GM23248 (cell line): ENCODE measurements around the gene PTCD3. TPM values are rescaled to one million over a fixed set of nuclear protein-coding genes. Genes with fewer than 3 reads are reported as not detected.
A peak's percentile ranks its signal among the peaks of the same experiment; 100 is the strongest.

ENCODE experiments used
- DNase-seq: peaks from one replicate; pipeline ENCODE4 v3.0.0-alpha.2; 2015
- H2AFZ ChIP-seq: fragments of 200-600 bp; sonication (generic); 2 replicates; pipeline ENCODE4 v1.6.1; 2016; ENCODE audit warnings: antibody characterized with exemption
- H3F3A ChIP-seq: fragments of 200-600 bp; sonication (generic); 2 replicates; pipeline ENCODE4 v1.6.1; 2016; ENCODE audit warnings: mild to moderate bottlenecking, antibody characterized with exemption, mixed run types; ENCODE audit not compliant: insufficient read depth
- H3K27ac ChIP-seq: fragments of 200-600 bp; sonication (generic); 2 replicates; pipeline ENCODE4 v1.5.1; 2016; ENCODE audit warnings: mild to moderate bottlenecking
- H3K27me3 ChIP-seq: fragments of 200-600 bp; sonication (generic); replicated peaks from 2 replicates; pipeline ENCODE4 v1.6.1; 2016; ENCODE audit warnings: mild to moderate bottlenecking; ENCODE audit not compliant: insufficient read depth
- H3K36me3 ChIP-seq: fragments of 200-600 bp; sonication (generic); 2 replicates; pipeline ENCODE4 v1.6.1; 2016; ENCODE audit warnings: low read depth, mild to moderate bottlenecking
- H3K4me1 ChIP-seq: fragments of 200-600 bp; sonication (generic); 2 replicates; pipeline ENCODE4 v1.6.1; 2016; ENCODE audit warnings: mild to moderate bottlenecking; ENCODE audit not compliant: insufficient read depth
- H3K4me2 ChIP-seq: fragments of 200-600 bp; sonication (generic); one replicate; pipeline ENCODE4 v1.6.1; 2016; ENCODE audit warnings: mild to moderate bottlenecking; ENCODE audit not compliant: unreplicated experiment
- H3K4me3 ChIP-seq: fragments of 200-600 bp; sonication (generic); 2 replicates; pipeline ENCODE4 v1.5.1; 2016; ENCODE audit warnings: mild to moderate bottlenecking
- H3K79me2 ChIP-seq: fragments of 200-600 bp; sonication (generic); 2 replicates; pipeline ENCODE4 v1.6.1; 2016; ENCODE audit warnings: mild to moderate bottlenecking; ENCODE audit not compliant: insufficient read depth
- H3K9ac ChIP-seq: fragments of 200-600 bp; sonication (generic); 2 replicates; pipeline ENCODE4 v1.6.1; 2016; ENCODE audit warnings: mild to moderate bottlenecking
- H3K9me2 ChIP-seq: fragments of 200-600 bp; sonication (generic); 2 replicates; pipeline ENCODE4 v1.6.1; 2016; ENCODE audit warnings: mixed run types, mild to moderate bottlenecking, moderate library complexity; ENCODE audit not compliant: insufficient read depth
- H3K9me3 ChIP-seq: fragments of 200-600 bp; sonication (generic); one replicate; pipeline ENCODE4 v1.6.1; 2017; ENCODE audit warnings: low read depth
- H4K20me1 ChIP-seq: fragments of 200-600 bp; sonication (generic); 2 replicates; pipeline ENCODE4 v1.6.0; 2016; ENCODE audit not compliant: insufficient read depth
- EZH2 ChIP-seq: fragments of 200-600 bp; sonication (generic); IDR thresholded peaks from 2 replicates; pipeline ENCODE4 v1.6.1; 2018; ENCODE audit warnings: antibody characterized with exemption, mild to moderate bottlenecking; ENCODE audit not compliant: insufficient read depth, poor library complexity, severe bottlenecking
- EZH2phosphoT487 ChIP-seq: fragments of 200-600 bp; sonication (generic); IDR thresholded peaks from 2 replicates; pipeline ENCODE4 v1.6.1; 2018; ENCODE audit warnings: antibody characterized with exemption, moderate library complexity, mild to moderate bottlenecking, low read depth; ENCODE audit not compliant: insufficient read depth
- WGBS, 2 experiments: methylation state at CpG; one replicate each; pipeline ENCODE4 v1.1.6; 2015 to 2017; ENCODE audit warnings: low lambda C conversion rate in 2 of 2, low coverage in 1 of 2; ENCODE audit errors: missing lambda C conversion rate in 2 of 2; 5-methylcytosine and 5-hydroxymethylcytosine counted together
- in situ Hi-C: fragments of 300-500 bp; cut with MboI; formaldehyde crosslinking; loops from 2 replicates; pipeline ENCODE4 v1.15.0; 2020
- polyA plus RNA-seq: library from polyadenylated mRNA; unstranded; fragments of >200 nt; fragmentation: Nextera tagmentation; extraction: Ambion mirVana; gene quantifications from 2 replicates; pipeline ENCODE4 v1.2.1, GENCODE V29; 2016
- small RNA-seq: library from RNA; depleted of rRNA; stranded (forward); fragments of <200 nt; gene quantifications from one replicate; pipeline ENCODE3, GENCODE V24; 2014; ENCODE audit warnings: low read depth, low replicate concordance
- total RNA-seq: library from RNA; depleted of rRNA; stranded (reverse); fragments of >200 nt; shearing (Covaris generic); gene quantifications from 2 replicates; pipeline ENCODE4 v1.2.3, GENCODE V29; 2014; rRNA removed

The PTCD3 gene
- total and polyA plus RNA-seq, 2 experiments from 2014 or later = 63.5 to 65.4 TPM

DNA sequence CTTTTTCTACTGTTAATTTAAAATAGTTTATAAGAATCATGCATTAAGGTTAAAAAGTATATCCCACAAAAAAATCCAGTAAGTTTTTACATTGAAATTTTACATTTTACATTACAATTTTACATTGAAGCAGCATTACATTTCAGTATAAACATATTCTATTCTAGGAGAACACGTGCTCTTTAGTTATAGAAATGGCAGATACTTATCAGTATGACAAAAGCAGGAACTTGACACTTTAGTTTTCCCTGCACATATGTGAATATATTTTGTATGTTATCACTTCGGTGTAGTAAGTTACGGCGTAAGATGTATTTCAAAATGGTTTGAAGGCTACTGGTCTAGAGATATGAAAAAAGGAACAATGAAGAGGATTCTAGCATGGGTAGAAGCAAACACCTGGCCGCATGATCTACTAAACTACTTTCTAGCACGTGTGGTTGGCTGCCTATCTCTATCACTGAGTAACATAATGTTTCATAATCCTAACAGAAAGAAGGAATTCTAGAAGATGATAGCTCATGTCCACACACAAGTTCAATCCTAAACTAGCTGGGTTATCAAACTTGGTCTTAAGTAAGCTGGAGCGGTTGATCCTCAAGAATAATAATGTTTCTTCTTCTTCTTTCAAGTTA lies 83.9 kb downstream of the PTCD3 start:
- H3K36me3 ChIP-seq = peaks cover 9% of the 10 kb centered on the region; the same call in 1 of the 2 replicates
- no peak overlapping the region for H3K4me2 ChIP-seq
- H3K79me2 ChIP-seq = peaks cover 97% of the 10 kb centered on the region
- H2AFZ ChIP-seq = no peak overlapping the region
- WGBS, 2 experiments = 97 to 99% methylated on average over 7 of the region's 7 CpGs
- H3K27me3 ChIP-seq = no peaks in the 10 kb centered on the region
- H3K9ac ChIP-seq = no peak overlapping the region
- H3K4me3 ChIP-seq = no peak overlapping the region
- no peaks in the 10 kb centered on the region for H3K9me2 ChIP-seq
- no peak overlapping the region for H3K27ac ChIP-seq
- in situ Hi-C loops = no loop called here
- no peak for DNase-seq
- peaks cover 22% of the 10 kb centered on the region for H3F3A ChIP-seq
- H4K20me1 ChIP-seq = 0 out of 2 replicates have a peak, but pooled peaks cover 14% of the 10 kb centered on the region
- peaks cover 13% of the 10 kb centered on the region; the same call in 1 of the 2 replicates for H3K4me1 ChIP-seq
- no peaks in the 10 kb centered on the region for H3K9me3 ChIP-seq
- TF ChIP-seq EZH2 = no peak
- TF ChIP-seq EZH2phosphoT487 = no peak

Small RNAs within 50 kb of the gene (small RNA-seq; reads per million reads assigned to genes)
- gene RF00019 (not detected), gene SNORD94 (162 reads per million, percentile 96 among the genes with 10 or more reads in this experiment)

Other genes starting within 250 kb of the PTCD3 start
- gene ST3GAL5, start 217.2 kb upstream of the PTCD3 start, total RNA-seq = 21.0 and 27.2 TPM in 2 replicates
- 16.4 and 18.7 TPM in 2 replicates for gene ST3GAL5, start 217.2 kb upstream of the PTCD3 start, polyA plus RNA-seq
- 13.0 and 17.6 TPM in 2 replicates for gene POLR1A, start 349 bp upstream of the PTCD3 start, total RNA-seq
- gene POLR1A, start 349 bp upstream of the PTCD3 start, polyA plus RNA-seq = 7.3 and 8.9 TPM in 2 replicates
- 46.4 and 60.4 TPM in 2 replicates for gene IMMT, start 89.2 kb downstream of the PTCD3 start, total RNA-seq
- 75.4 and 76.3 TPM in 2 replicates for gene IMMT, start 89.2 kb downstream of the PTCD3 start, polyA plus RNA-seq
- 17.3 and 18.9 TPM in 2 replicates for gene MRPL35, start 93.2 kb downstream of the PTCD3 start, total RNA-seq
- gene MRPL35, start 93.2 kb downstream of the PTCD3 start, polyA plus RNA-seq = 45.2 and 46.2 TPM in 2 replicates
- gene REEP1, start 231.4 kb downstream of the PTCD3 start, total RNA-seq = not detected in 2 replicates
- 0.27 TPM in 1 of 2 replicates, not detected in the other for gene REEP1, start 231.4 kb downstream of the PTCD3 start, polyA plus RNA-seq